Liver (tissue), 9 donors: ENCODE data around the gene STARD9. TPM values are rescaled to one million over a fixed set of nuclear protein-coding genes. Genes with fewer than 3 reads are reported as not detected.
"Not testable (repeated sequence)": the region's sequence is repeated elsewhere in the genome, so short reads cannot be mapped to it uniquely, and the experiment has no call there.

ENCODE experiments used
- DNase-seq: peaks from one replicate; pipeline ENCODE4 v3.0.0-alpha.2; 2017; ENCODE audit warnings: low spot score
- H3K27ac ChIP-seq, 2 donors: one replicate each; pipeline ENCODE4 v1.7.0; 2013; ENCODE audit warnings: inconsistent platforms in 2 of 2, low read length in 2 of 2, control low read depth in 1 of 2, low read depth in 1 of 2, mild to moderate bottlenecking in 1 of 2
- H3K27me3 ChIP-seq, 4 donors: one replicate each; pipeline versions ENCODE4 v1.6.1 to v1.7.0; 2013; ENCODE audit warnings: low read length in 3 of 4, inconsistent platforms in 1 of 4, mild to moderate bottlenecking in 1 of 4, moderate library complexity in 1 of 4; ENCODE audit not compliant: control insufficient read depth in 4 of 4, insufficient read depth in 4 of 4
- H3K36me3 ChIP-seq, 4 donors: one replicate each; pipeline versions ENCODE4 v1.6.1 to v1.7.0; 2013; ENCODE audit warnings: low read length in 3 of 4, mild to moderate bottlenecking in 3 of 4, low read depth in 1 of 4, moderate library complexity in 1 of 4; ENCODE audit not compliant: control insufficient read depth in 4 of 4, insufficient read depth in 3 of 4
- H3K4me1 ChIP-seq, 4 donors: one replicate each; pipeline versions ENCODE4 v1.6.1 to v1.7.0; 2013; ENCODE audit warnings: low read length in 3 of 4, mild to moderate bottlenecking in 3 of 4, moderate library complexity in 1 of 4; ENCODE audit not compliant: control insufficient read depth in 4 of 4, insufficient read depth in 4 of 4
- H3K4me3 ChIP-seq, 3 donors: one replicate each; pipeline versions ENCODE4 v1.6.1 to v1.7.0; 2013; ENCODE audit warnings: low read length in 3 of 3, control low read depth in 1 of 3, low read depth in 1 of 3, mild to moderate bottlenecking in 1 of 3
- H3K9ac ChIP-seq, 2 donors: one replicate each; pipeline ENCODE4 v1.7.0; 2013; ENCODE audit warnings: low read length in 2 of 2, mild to moderate bottlenecking in 2 of 2, moderate library complexity in 2 of 2, control low read depth in 1 of 2, low read depth in 1 of 2
- H3K9me3 ChIP-seq, 4 donors: one replicate each; pipeline versions ENCODE4 v1.6.1 to v1.7.0; 2013; ENCODE audit warnings: low read length in 3 of 4; ENCODE audit not compliant: control insufficient read depth in 4 of 4
- ATF3 ChIP-seq: IDR thresholded peaks from 2 replicates; pipeline ENCODE4 v1.6.1; 2016; ENCODE audit warnings: antibody characterized with exemption
- CTCF ChIP-seq: fragments of 150-350 bp; IDR thresholded peaks from 2 replicates; pipeline ENCODE4 v1.5.1; 2017; ENCODE audit warnings: improper control_type of control experiment, low read depth, low read length; ENCODE audit not compliant: missing input control
- EGR1 ChIP-seq, 2 donors: IDR thresholded peaks; 2 replicates each; pipeline ENCODE4 v1.6.1; 2016 to 2018; ENCODE audit warnings: antibody characterized with exemption in 2 of 2, low read depth in 2 of 2
- FOXA1 ChIP-seq: IDR thresholded peaks from 2 replicates; pipeline ENCODE4 v1.6.1; 2016; ENCODE audit warnings: antibody characterized with exemption
- HNF4A ChIP-seq, 2 donors: conservative IDR thresholded peaks; 2 replicates each; pipeline ENCODE4 v1.6.1; 2016; ENCODE audit warnings: antibody characterized with exemption in 2 of 2, mild to moderate bottlenecking in 2 of 2
- HNF4G ChIP-seq: IDR thresholded peaks from 2 replicates; pipeline ENCODE4 v1.6.1; 2016; ENCODE audit warnings: antibody characterized with exemption
- MAX ChIP-seq: IDR thresholded peaks from 2 replicates; pipeline ENCODE4 v1.6.1; 2016; ENCODE audit warnings: antibody characterized with exemption
- SP1 ChIP-seq: IDR thresholded peaks from 2 replicates; pipeline ENCODE4 v1.6.1; 2018; ENCODE audit warnings: antibody characterized with exemption, mild to moderate bottlenecking
- TAF1 ChIP-seq: conservative IDR thresholded peaks from 2 replicates; pipeline ENCODE4 v1.6.1; 2016; ENCODE audit warnings: antibody characterized with exemption, mild to moderate bottlenecking
- YY1 ChIP-seq: IDR thresholded peaks from 2 replicates; pipeline ENCODE4 v1.6.1; 2016; ENCODE audit warnings: antibody characterized with exemption, mild to moderate bottlenecking
- WGBS: extraction: QIAGEN DNeasy Blood & Tissue Kit; methylation state at CpG from one replicate; pipeline ENCODE4 v1.1.7; 2013; 5-methylcytosine and 5-hydroxymethylcytosine counted together
- polyA plus RNA-seq, 2 donors: library from polyadenylated mRNA; stranded (reverse) in 1 of 2; unstranded in 1 of 2; fragments of 200-250 nt in 1 of 2; fragments of >200 nt in 1 of 2; fragmentation: Nextera tagmentation in 1 of 2; extraction: Ambion mirVana in 1 of 2; gene quantifications; one replicate each; pipeline versions ENCODE4 v1.2.1 to v1.2.3, GENCODE V29; 2013 to 2015
- total RNA-seq, 2 donors: library from RNA; depleted of rRNA; stranded (reverse); fragments of >200 nt; gene quantifications; one replicate each; pipeline ENCODE4 v1.2.3, GENCODE V29; 2014
- donor health status: healthy.
- donor health status: healthy.
- donor health status: healthy.
- donor health status: healthy.
- donor health status: healthy.

Gene STARD9
- total and polyA plus RNA-seq, 4 donors: 0.26 to 3.9 (median 0.54) TPM

- Histone ChIP-seq H3K9me3 (no peaks in the 10 kb centered on the region), H3K27ac (no peak overlapping the region), H3K36me3 (peaks cover 0 to 5% (median 3%) of the 10 kb centered on the region in 4 donors), H3K4me1 (peaks cover 2 to 13% (median 11%) of the 10 kb centered on the region in 4 donors), H3K9ac (no peak overlapping the region), H3K27me3 (no peaks in the 10 kb centered on the region), H3K4me3 (peak overlapping the region in 1 of 3 donors; percentile 88)
- WGBS: 77% methylated on average over 12 of the region's 12 CpGs
- no peak for DNase-seq
- peak in 1 of 2 donors; percentile 37 for TF ChIP-seq HNF4A (conservative IDR thresholded peaks at IDR 0.05)
- no peak for TF ChIP-seq HNF4G
Observed at GRCh38 chr15:42549741-42550392, 25.5 kb upstream of the STARD9 start.

GRCh38 chr15:42553554-42553953 lies 21.9 kb upstream of the STARD9 start:
- Histone ChIP-seq H3K9me3 (no peaks in the 10 kb centered on the region), H3K9ac (no peak overlapping the region), H3K27ac (no peak overlapping the region), H3K27me3 (no peaks in the 10 kb centered on the region), H3K36me3 (no peaks in the 10 kb centered on the region), H3K4me3 (no peak overlapping the region), H3K4me1 (peaks cover 2 to 5% (median 4%) of the 10 kb centered on the region in 4 donors)
- 99% methylated on average over 1 of the region's 1 CpG for WGBS
- TF ChIP-seq EGR1 (IDR thresholded peaks at IDR 0.05; ENCODE audit: low read depth in 2 of 2): no peak
- no peak for TF ChIP-seq TAF1
- no peak for TF ChIP-seq SP1
- TF ChIP-seq FOXA1: no peak
- TF ChIP-seq YY1: no peak
- DNase-seq: no peak

- not testable (repeated sequence) for DNase-seq, H3K9me3 ChIP-seq, H3K27ac ChIP-seq, H3K9ac ChIP-seq, H3K27me3 ChIP-seq, H3K4me3 ChIP-seq, H3K4me1 ChIP-seq
- H3K36me3 ChIP-seq: peaks cover 0 to 13% (median 7%) of the 10 kb centered on the region in 4 donors
- 85% methylated on average over 11 of the region's 12 CpGs for WGBS
Observed at GRCh38 chr15:42556550-42557207, 18.7 kb upstream of the STARD9 start.

- TF ChIP-seq SP1 (no peak), CTCF (no peak), ATF3 (no peak), MAX (no peak), EGR1 (IDR thresholded peaks at IDR 0.05; ENCODE audit: low read depth in 2 of 2) (no peak)
- Histone ChIP-seq H3K36me3 (peaks cover 0 to 21% (median 13%) of the 10 kb centered on the region in 4 donors), H3K27ac (no peak overlapping the region), H3K9me3 (no peaks in the 10 kb centered on the region), H3K4me3 (no peak overlapping the region), H3K9ac (no peak overlapping the region), H3K27me3 (no peaks in the 10 kb centered on the region), H3K4me1 (no peaks in the 10 kb centered on the region)
- WGBS: 97% methylated on average over 3 of the region's 3 CpGs
- no peak for DNase-seq
Observed at GRCh38 chr15:42558739-42559138, 16.7 kb upstream of the STARD9 start.
